Renal cortex interstitium (tissue), 15 donors: ENCODE data around the gene SCUBE3. TPM values are rescaled to one million over a fixed set of nuclear protein-coding genes. Genes with fewer than 3 reads are reported as not detected.

ENCODE experiments used
- DNase-seq, 11 donors: peaks; one replicate each; pipeline ENCODE4 v3.0.0-alpha.2; 2013; ENCODE audit warnings: low read depth in 9 of 11, low spot score in 4 of 11; ENCODE audit errors: extremely low read depth in 1 of 11
- long read RNA-seq, 16 experiments: transcript quantifications; one replicate each; lab custom pipeline, GENCODE V29; 2026
- polyA plus RNA-seq, 3 donors: library from polyadenylated mRNA; unstranded; fragments of 120-200 nt; gene quantifications; one replicate each; pipeline ENCODE4 v1.2.1, GENCODE V29; 2013; ENCODE audit not compliant: insufficient read length in 3 of 3

The SCUBE3 gene
- polyA plus RNA-seq: 10 to 100 TPM; 49.2 to 56.9 (median 49.5) TPM
- long read RNA-seq, donor 1: 0 reads
- long read RNA-seq, donor 2: 0 reads
- long read RNA-seq, donor 3, full-length matches to known transcripts: 1 of 1 reads
- long read RNA-seq, donor 3, partial matches to known transcripts: 0 of 1 reads
- long read RNA-seq, donor 3, other reads (novel, unspliced or antisense): 0 of 1 reads
- long read RNA-seq, donor 4, full-length matches to known transcripts: 1 of 1 reads
- long read RNA-seq, donor 4, partial matches to known transcripts: 0 of 1 reads
- long read RNA-seq, donor 4, other reads (novel, unspliced or antisense): 0 of 1 reads
- long read RNA-seq, donor 5: 0 reads
- long read RNA-seq, donor 6, full-length matches to known transcripts: 3 of 22 reads
- long read RNA-seq, donor 6, partial matches to known transcripts: 19 of 22 reads
- long read RNA-seq, donor 6, other reads (novel, unspliced or antisense): 0 of 22 reads
- long read RNA-seq, donor 7, full-length matches to known transcripts: 2 of 7 reads
- long read RNA-seq, donor 7, partial matches to known transcripts: 5 of 7 reads
- long read RNA-seq, donor 7, other reads (novel, unspliced or antisense): 0 of 7 reads
- long read RNA-seq, donor 8: 0 reads
- long read RNA-seq, donor 9: 0 reads
- long read RNA-seq, donor 10, full-length matches to known transcripts: 4 of 13 reads
- long read RNA-seq, donor 10, partial matches to known transcripts: 9 of 13 reads
- long read RNA-seq, donor 10, other reads (novel, unspliced or antisense): 0 of 13 reads
- long read RNA-seq, donor 11, full-length matches to known transcripts: 2 of 2 reads
- long read RNA-seq, donor 11, partial matches to known transcripts: 0 of 2 reads
- long read RNA-seq, donor 11, other reads (novel, unspliced or antisense): 0 of 2 reads
- long read RNA-seq, donor 12, full-length matches to known transcripts: 1 of 1 reads
- long read RNA-seq, donor 12, partial matches to known transcripts: 0 of 1 reads
- long read RNA-seq, donor 12, other reads (novel, unspliced or antisense): 0 of 1 reads
- long read RNA-seq, donor 13: 0 reads
- long read RNA-seq, donor 14, full-length matches to known transcripts: 1 of 1 reads
- long read RNA-seq, donor 14, partial matches to known transcripts: 0 of 1 reads
- long read RNA-seq, donor 14, other reads (novel, unspliced or antisense): 0 of 1 reads
- long read RNA-seq, donor 15, full-length matches to known transcripts: 1 of 1 reads
- long read RNA-seq, donor 15, partial matches to known transcripts: 0 of 1 reads
- long read RNA-seq, donor 15, other reads (novel, unspliced or antisense): 0 of 1 reads
- long read RNA-seq, donor 16, full-length matches to known transcripts: 1 of 11 reads
- long read RNA-seq, donor 16, partial matches to known transcripts: 10 of 11 reads
- long read RNA-seq, donor 16, other reads (novel, unspliced or antisense): 0 of 11 reads

- DNase-seq: peak in 7 of 11 donors; percentile 55 to 67 (median 60)
These were observed at the start of gene SCUBE3 for GRCh38 chr6:35213824-35214756. SCUBE3 (plus strand) TSS chr6:35213956; CDS start chr6:35214419, 463 bp downstream.

- DNase-seq: no peak
These were observed 49.5 kb upstream of the SCUBE3 start for GRCh38 chr6:35164277-35164676.

DNA sequence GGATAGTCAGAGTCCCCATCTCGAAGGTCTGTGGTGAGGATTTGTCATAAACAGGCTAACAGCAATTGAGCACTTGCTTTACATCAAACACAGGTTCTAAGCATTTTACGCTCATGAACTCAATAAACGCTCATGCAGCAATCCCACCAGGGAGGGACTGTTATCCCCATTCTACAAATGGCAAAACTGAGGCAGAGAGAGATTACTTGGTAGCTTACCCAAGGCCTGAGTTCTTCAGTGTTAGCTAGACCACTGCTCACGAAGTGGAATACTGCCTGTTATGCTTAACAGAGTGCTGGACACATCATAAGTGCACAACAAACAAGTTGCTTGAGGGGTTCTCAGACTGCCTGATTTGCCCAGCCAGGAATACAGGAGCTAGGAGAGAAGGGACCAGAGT is 48.9 kb upstream of the SCUBE3 start:
- DNase-seq: no peak

DNA sequence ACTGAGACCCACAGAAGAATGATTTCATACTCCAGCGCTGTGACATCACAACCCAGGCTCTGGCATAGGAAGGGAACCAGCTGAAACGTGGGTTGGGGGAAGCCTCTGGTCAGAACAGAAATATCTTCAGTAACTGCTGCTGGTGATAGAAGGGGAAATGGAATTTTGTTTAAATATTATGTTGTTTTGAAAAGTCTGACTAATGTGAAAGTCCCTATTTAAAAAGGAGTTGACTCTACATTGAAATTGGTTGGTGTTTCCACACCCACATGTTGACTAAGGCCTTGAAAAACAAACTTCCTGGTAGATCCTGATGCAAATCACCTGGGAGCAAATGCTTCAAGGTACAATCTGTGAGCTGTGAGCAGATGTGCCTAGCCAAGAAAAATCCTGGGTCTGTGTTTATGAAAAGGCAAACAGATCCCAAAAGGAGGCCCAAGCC is 48.1 kb upstream of the SCUBE3 start:
- DNase-seq: no peak

DNA sequence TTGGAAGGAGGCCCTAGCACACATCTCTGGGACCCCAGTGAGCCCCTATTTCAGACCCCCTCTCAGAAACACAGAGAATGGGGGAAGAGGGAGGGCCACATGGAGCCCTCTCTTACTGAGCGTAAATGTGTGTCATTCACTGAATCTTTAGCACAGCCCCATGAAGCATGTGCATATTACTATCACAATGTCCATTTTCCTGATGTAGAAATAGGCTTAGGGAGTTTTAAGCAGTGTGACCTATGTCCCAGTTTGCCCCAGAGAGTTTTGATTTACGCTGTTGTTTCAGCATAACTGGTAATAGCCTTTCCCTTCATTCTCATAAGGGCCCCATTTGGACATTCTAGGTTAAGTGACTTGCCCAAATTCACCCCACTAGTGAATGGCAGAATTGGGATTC is 47.6 kb upstream of the SCUBE3 start:
- no peak for DNase-seq

DNA sequence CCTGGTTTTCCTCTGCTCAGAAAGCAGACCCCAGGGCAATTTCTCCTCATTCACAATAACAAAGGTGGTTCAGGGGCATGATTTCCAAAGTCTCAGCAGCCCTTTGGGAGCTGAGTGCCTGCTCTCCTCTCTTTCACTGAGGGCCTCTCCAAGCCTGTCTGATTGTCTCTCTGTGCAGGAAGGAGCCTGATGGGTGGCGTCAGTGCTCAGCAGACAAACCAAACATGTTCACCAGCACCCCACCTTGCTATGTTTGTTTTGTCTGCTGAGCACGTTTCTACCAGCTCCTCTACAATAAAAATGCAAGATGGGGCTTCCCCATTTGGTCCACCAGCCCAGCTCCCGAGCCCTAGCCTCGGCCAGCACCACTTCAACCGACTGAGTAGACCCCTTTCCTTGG is 47.2 kb upstream of the SCUBE3 start:
- no peak for DNase-seq

- DNase-seq: no peak
These were observed 46.3 kb upstream of the SCUBE3 start for GRCh38 chr6:35167505-35167904.

DNA sequence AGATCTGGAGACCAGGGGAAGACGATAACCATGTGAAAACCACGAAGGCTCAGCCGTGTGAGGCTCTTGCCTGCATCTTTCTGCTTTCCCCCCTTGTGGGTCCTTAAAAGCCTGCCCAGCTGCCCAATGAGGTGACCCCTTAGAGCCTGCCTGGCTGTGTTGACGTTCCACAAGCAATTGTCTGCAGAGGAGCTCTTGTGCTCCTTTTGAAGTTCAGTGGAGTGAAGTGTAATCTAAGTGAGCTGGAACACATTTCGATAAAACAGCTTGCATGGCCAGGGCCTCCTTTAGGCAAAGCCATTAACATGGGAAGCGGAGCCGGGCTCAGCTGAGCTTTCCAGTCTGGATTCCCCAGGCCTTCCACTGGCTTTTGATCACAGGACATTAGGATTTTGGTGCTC is 45.3 kb upstream of the SCUBE3 start:
- peak in 6 of 11 donors; percentile 51 to 80 (median 69) for DNase-seq

DNA sequence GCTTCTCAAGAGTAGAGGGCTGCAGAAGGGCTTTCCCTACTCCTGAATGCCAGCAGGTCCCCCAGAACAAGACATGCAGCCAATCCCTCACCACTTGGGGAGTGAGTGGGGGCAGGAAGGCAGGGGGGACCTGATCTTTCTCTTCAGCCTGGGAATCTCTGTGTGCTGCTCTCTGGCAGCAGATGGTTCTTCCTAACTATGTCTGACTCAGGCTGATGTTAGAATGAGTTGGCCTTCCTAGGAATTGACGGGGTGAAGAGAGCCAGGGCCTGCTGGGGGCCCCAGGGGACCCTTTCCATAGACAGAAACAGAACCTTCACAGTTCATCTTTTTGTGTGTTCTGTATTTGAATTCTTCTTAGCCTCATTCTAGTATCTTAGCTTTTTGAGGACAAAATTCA is 43.6 kb upstream of the SCUBE3 start:
- no peak for DNase-seq

DNA sequence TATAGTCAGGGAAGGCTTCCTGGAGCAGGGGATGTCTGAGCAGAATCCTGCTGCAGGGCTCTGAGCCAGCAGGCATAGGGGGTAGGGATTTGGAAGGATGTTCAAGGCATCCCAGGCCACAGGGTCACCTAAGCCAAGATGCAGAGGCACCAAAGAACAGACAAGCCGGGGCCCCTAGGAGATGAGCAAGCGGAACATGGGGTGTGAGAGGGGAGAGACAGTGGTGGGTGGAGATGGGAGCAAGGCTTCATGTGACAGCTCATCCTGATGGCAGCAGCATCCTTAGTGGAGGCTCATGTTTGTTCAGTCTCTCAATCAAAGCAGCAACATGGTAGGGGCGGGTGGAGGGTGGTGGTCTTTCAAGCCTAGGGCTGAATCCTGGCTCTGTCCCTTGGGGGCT is 42.9 kb upstream of the SCUBE3 start:
- DNase-seq: no peak

- DNase-seq: no peak
These were observed 40.7 kb upstream of the SCUBE3 start for GRCh38 chr6:35173044-35173426.

DNA sequence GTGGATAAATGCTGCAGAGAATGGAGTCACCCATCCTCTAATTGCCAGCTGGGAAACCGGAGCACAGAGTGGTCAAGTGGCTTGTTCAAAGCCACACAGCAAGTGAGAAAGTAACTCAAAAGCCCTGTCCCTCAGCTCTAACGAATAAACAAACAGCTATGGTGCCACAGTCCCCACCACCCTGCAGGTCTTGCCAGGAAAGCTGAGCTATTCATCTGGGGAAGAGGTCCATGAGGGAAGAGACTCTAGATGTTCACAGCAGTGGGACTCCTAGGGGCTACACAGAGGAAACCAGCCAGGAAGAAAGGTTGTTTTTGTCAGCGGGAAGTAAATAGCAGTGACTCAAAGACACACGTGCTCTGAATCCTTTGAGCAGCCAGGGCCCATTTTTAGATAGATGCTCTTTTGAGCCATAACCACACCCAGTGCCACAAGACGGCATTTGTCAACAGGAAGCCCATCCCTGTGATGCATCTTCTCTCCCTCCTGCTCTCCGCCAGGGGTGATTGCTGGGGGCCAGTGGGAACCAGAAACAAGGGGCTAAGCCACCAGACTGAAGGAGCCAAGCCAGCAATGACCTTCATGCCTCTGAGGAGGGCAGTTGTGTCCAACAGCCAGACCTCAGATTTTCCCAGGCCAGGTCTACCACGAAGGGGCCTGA is 40.2 kb upstream of the SCUBE3 start:
- DNase-seq: no peak

DNA sequence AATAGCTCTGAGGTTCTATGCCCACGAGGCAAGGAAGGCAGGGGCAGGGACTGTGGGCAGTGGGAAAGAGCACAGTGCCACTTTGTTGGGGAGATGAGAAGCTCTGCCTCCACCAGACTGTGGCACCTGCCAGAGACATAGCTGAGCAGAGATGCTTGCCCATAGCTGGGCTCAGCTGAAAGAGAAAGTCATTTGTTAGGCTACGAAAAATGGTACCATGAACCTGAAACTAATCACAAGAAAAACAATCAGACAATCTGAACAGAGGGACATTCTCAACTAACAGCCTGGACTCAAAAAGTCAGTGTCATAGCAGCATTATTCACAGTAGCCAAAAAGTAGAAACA is 39.7 kb upstream of the SCUBE3 start:
- no peak for DNase-seq

DNA sequence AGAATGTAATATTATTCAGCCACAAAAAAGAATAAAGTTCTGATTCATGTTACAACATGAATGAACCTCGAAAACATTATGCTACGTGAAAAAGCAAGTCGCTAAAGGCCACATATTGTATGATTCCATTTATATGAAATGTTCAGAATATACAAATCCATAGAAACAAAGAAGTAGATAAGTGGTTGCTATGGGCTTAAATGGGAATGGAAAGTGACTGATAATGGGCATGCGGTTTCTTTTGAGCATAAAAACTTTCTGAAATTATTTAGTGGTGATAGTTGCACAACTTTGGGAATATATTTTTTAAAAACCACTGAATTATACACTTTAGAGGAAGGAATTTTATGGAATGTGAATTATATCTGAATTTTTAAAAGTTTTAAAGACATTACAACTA is 39.3 kb upstream of the SCUBE3 start:
- no peak for DNase-seq

- DNase-seq: no peak
These were observed 37.3 kb upstream of the SCUBE3 start for GRCh38 chr6:35176301-35177024.

DNA sequence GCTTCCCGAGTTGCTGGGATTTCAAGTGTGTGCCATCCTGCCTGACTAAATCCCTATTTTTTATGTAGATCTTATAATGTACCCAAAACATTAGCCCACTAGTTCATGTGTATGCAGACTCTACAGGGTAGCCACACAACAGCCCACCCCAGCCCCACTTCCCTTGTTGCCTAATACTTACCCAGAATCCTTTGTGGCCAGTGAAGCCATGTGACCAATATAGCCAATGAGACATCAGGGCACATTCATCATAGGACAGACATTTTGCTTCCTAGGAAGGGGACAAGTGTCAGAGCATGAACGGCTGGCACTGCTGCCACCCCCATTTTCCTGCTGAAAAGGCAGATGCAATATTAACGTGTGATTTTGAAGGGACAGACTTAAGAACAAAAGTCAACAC is 36.6 kb upstream of the SCUBE3 start:
- no peak for DNase-seq

- DNase-seq: no peak
These were observed 36.2 kb upstream of the SCUBE3 start for GRCh38 chr6:35177596-35177995.
